ENCODE data around the gene PRKCA.

The PRKCA gene

GRCh38 chr17:66268247-66268927 lies 34.0 kb upstream of the PRKCA start:
- H3K4me3 ChIP-seq (ENCODE audit: low read length), result no peak overlapping the region
- TF ChIP-seq CTCF (IDR thresholded peaks at IDR 0.05; ENCODE audit: low read depth, low read length) (no peak), EZH2phosphoT487 (IDR thresholded peaks at IDR 0.05; ENCODE audit: low read depth) (no peak)
- H3K4me1 ChIP-seq (ENCODE audit: low read length), result peaks cover 3% of the 10 kb centered on the region; the same call in 1 of the 2 replicates
- H3K27ac ChIP-seq (ENCODE audit: low read length), result no peak overlapping the region
- no peak overlapping the region for H3K9ac ChIP-seq (ENCODE audit: low read length)
- H3K27me3 ChIP-seq (ENCODE audit: low read depth, low read length), result no peaks in the 10 kb centered on the region
- H3K36me3 ChIP-seq (replicated peaks; ENCODE audit: low read depth, low read length), result no peaks in the 10 kb centered on the region
- H2AFZ ChIP-seq (ENCODE audit: low read depth, low read length), result no peak overlapping the region
- no peaks in the 10 kb centered on the region for H3K9me3 ChIP-seq (ENCODE audit: insufficient read depth, low read length)
- no peaks in the 10 kb centered on the region for H3K79me2 ChIP-seq (ENCODE audit: low read length)
- no peak overlapping the region for H3K4me2 ChIP-seq (ENCODE audit: low read length)
- H4K20me1 ChIP-seq (ENCODE audit: insufficient read depth, low read length), result no peaks in the 10 kb centered on the region

- no peak for TF ChIP-seq CTCF (IDR thresholded peaks at IDR 0.05; ENCODE audit: low read depth, low read length)
- TF ChIP-seq EZH2phosphoT487 (IDR thresholded peaks at IDR 0.05; ENCODE audit: low read depth), result no peak
- H3K4me2 ChIP-seq (ENCODE audit: low read length), result no peak overlapping the region
- no peak overlapping the region for H2AFZ ChIP-seq (ENCODE audit: low read depth, low read length)
- no peaks in the 10 kb centered on the region for H3K79me2 ChIP-seq (ENCODE audit: low read length)
- H3K9me3 ChIP-seq (ENCODE audit: insufficient read depth, low read length), result no peaks in the 10 kb centered on the region
- no peak overlapping the region for H3K4me3 ChIP-seq (ENCODE audit: low read length)
- H3K9ac ChIP-seq (ENCODE audit: low read length), result no peak overlapping the region
- H4K20me1 ChIP-seq (ENCODE audit: insufficient read depth, low read length), result no peaks in the 10 kb centered on the region
- H3K27ac ChIP-seq (ENCODE audit: low read length), result no peak overlapping the region
- no peaks in the 10 kb centered on the region for H3K27me3 ChIP-seq (ENCODE audit: low read depth, low read length)
- H3K36me3 ChIP-seq (replicated peaks; ENCODE audit: low read depth, low read length), result no peaks in the 10 kb centered on the region
- H3K4me1 ChIP-seq (ENCODE audit: low read length), result no peaks in the 10 kb centered on the region
Observed at GRCh38 chr17:66270106-66270505, 32.3 kb upstream of the PRKCA start.

GRCh38 chr17:66271512-66271911 lies 30.9 kb upstream of the PRKCA start:
- H3K4me3 ChIP-seq (ENCODE audit: low read length), result no peak overlapping the region
- H4K20me1 ChIP-seq (ENCODE audit: insufficient read depth, low read length), result no peaks in the 10 kb centered on the region
- H2AFZ ChIP-seq (ENCODE audit: low read depth, low read length), result no peak overlapping the region
- H3K9ac ChIP-seq (ENCODE audit: low read length), result no peak overlapping the region
- H3K4me1 ChIP-seq (ENCODE audit: low read length), result no peaks in the 10 kb centered on the region
- TF ChIP-seq EZH2phosphoT487 (IDR thresholded peaks at IDR 0.05; ENCODE audit: low read depth), result no peak
- no peak for TF ChIP-seq CTCF (IDR thresholded peaks at IDR 0.05; ENCODE audit: low read depth, low read length)
- H3K27me3 ChIP-seq (ENCODE audit: low read depth, low read length), result peaks cover under 1% of the 10 kb centered on the region; the same call in 1 of the 2 replicates
- H3K79me2 ChIP-seq (ENCODE audit: low read length), result no peaks in the 10 kb centered on the region
- no peaks in the 10 kb centered on the region for H3K9me3 ChIP-seq (ENCODE audit: insufficient read depth, low read length)
- no peaks in the 10 kb centered on the region for H3K36me3 ChIP-seq (replicated peaks; ENCODE audit: low read depth, low read length)
- H3K27ac ChIP-seq (ENCODE audit: low read length), result no peak overlapping the region
- H3K4me2 ChIP-seq (ENCODE audit: low read length), result no peak overlapping the region

- Histone ChIP-seq H4K20me1 (ENCODE audit: insufficient read depth, low read length) (no peaks in the 10 kb centered on the region), H3K4me1 (ENCODE audit: low read length) (no peaks in the 10 kb centered on the region), H3K9ac (ENCODE audit: low read length) (no peak overlapping the region), H2AFZ (ENCODE audit: low read depth, low read length) (no peak overlapping the region), H3K9me3 (ENCODE audit: insufficient read depth, low read length) (no peaks in the 10 kb centered on the region), H3K27ac (ENCODE audit: low read length) (no peak overlapping the region), H3K4me2 (ENCODE audit: low read length) (no peak overlapping the region), H3K79me2 (ENCODE audit: low read length) (no peaks in the 10 kb centered on the region), H3K27me3 (ENCODE audit: low read depth, low read length) (peaks cover 3% of the 10 kb centered on the region; the same call in 1 of the 2 replicates), H3K4me3 (ENCODE audit: low read length) (no peak overlapping the region), H3K36me3 (replicated peaks; ENCODE audit: low read depth, low read length) (no peaks in the 10 kb centered on the region)
- TF ChIP-seq EZH2phosphoT487 (IDR thresholded peaks at IDR 0.05; ENCODE audit: low read depth) (no peak), CTCF (IDR thresholded peaks at IDR 0.05; ENCODE audit: low read depth, low read length) (no peak)
Observed at GRCh38 chr17:66272811-66273585, 29.4 kb upstream of the PRKCA start.
